H9 (cell line): ENCODE results near the gene KCNMA1. TPM values are rescaled to one million over a fixed set of nuclear protein-coding genes. Genes with fewer than 3 reads are reported as not detected.

Experiments
- DNase-seq: peaks from one replicate; pipeline ENCODE4 v3.0.0-alpha.2; 2017
- H2AFZ ChIP-seq: one replicate; pipeline ENCODE4 v1.6.1; 2013; ENCODE audit warnings: mild to moderate bottlenecking, low read length, control low read depth, moderate library complexity
- H2AK5ac ChIP-seq: 2 replicates; pipeline ENCODE4 v1.6.1; 2013; ENCODE audit warnings: low read length, control low read depth, mixed read lengths; ENCODE audit not compliant: insufficient read length
- H2BK120ac ChIP-seq: one replicate; pipeline ENCODE4 v1.6.1; 2013; ENCODE audit warnings: low read depth, mild to moderate bottlenecking, low read length, control low read depth, inconsistent platforms; ENCODE audit not compliant: poor library complexity, severe bottlenecking
- H2BK12ac ChIP-seq: 2 replicates; pipeline ENCODE4 v1.6.1; 2013; ENCODE audit warnings: low read length, control low read depth, mixed read lengths, low read depth; ENCODE audit not compliant: insufficient read length
- H2BK15ac ChIP-seq: 2 replicates; pipeline ENCODE4 v1.6.1; 2013; ENCODE audit warnings: low read depth, low read length, control low read depth
- H2BK20ac ChIP-seq: one replicate; pipeline ENCODE4 v1.6.1; 2013; ENCODE audit warnings: low read depth, mild to moderate bottlenecking, low read length, control low read depth, inconsistent platforms; ENCODE audit not compliant: poor library complexity, severe bottlenecking
- H2BK5ac ChIP-seq: 2 replicates; pipeline ENCODE4 v1.6.1; 2013; ENCODE audit warnings: low read length, control low read depth, mixed read lengths; ENCODE audit not compliant: insufficient read length
- H3K14ac ChIP-seq: 2 replicates; pipeline ENCODE4 v1.6.1; 2013; ENCODE audit warnings: low read length, control low read depth; ENCODE audit not compliant: insufficient read depth
- H3K18ac ChIP-seq: 2 replicates; pipeline ENCODE4 v1.6.1; 2013; ENCODE audit warnings: low read depth, mild to moderate bottlenecking, mixed read lengths, low read length, control low read depth; ENCODE audit not compliant: insufficient read length
- H3K23ac ChIP-seq: 2 replicates; pipeline ENCODE4 v1.6.1; 2013; ENCODE audit warnings: low read length, control low read depth, mixed read lengths, low read depth; ENCODE audit not compliant: insufficient read length
- H3K23me2 ChIP-seq: 2 replicates; pipeline ENCODE4 v1.6.1; 2013; ENCODE audit warnings: low read depth, mild to moderate bottlenecking, mixed read lengths, low read length, control low read depth; ENCODE audit not compliant: insufficient read length, poor library complexity, severe bottlenecking
- H3K27ac ChIP-seq: 2 replicates; pipeline ENCODE4 v1.5.1; 2013; ENCODE audit warnings: low read length, control low read depth, mixed read lengths, low read depth; ENCODE audit not compliant: insufficient read length
- H3K27me3 ChIP-seq: 2 replicates; pipeline ENCODE4 v1.6.1; 2013; ENCODE audit warnings: low read length, control low read depth, inconsistent platforms; ENCODE audit not compliant: insufficient read depth
- H3K4ac ChIP-seq: 2 replicates; pipeline ENCODE4 v1.6.1; 2013; ENCODE audit warnings: low read depth, mild to moderate bottlenecking, control low read depth, inconsistent platforms, low read length, moderate library complexity
- H3K4me1 ChIP-seq: 2 replicates; pipeline ENCODE4 v1.6.1; 2013; ENCODE audit warnings: low read length, control low read depth, inconsistent platforms; ENCODE audit not compliant: insufficient read depth
- H3K4me2 ChIP-seq: 2 replicates; pipeline ENCODE4 v1.6.1; 2013; ENCODE audit warnings: low read length, control low read depth, mixed read lengths; ENCODE audit not compliant: insufficient read length, insufficient read depth
- H3K56ac ChIP-seq: 2 replicates; pipeline ENCODE4 v1.6.1; 2013; ENCODE audit warnings: low read depth, mild to moderate bottlenecking, mixed read lengths, low read length, control low read depth; ENCODE audit not compliant: insufficient read length
- H3K79me1 ChIP-seq: 2 replicates; pipeline ENCODE4 v1.6.1; 2013; ENCODE audit warnings: low read depth, mild to moderate bottlenecking, moderate library complexity, low read length, control low read depth, inconsistent platforms; ENCODE audit not compliant: insufficient read depth, poor library complexity, severe bottlenecking
- H3K79me2 ChIP-seq: 2 replicates; pipeline ENCODE4 v1.6.1; 2013; ENCODE audit warnings: low read length, control low read depth, inconsistent platforms; ENCODE audit not compliant: insufficient read depth
- H3K9ac ChIP-seq: 2 replicates; pipeline ENCODE4 v1.6.1; 2013; ENCODE audit warnings: low read length, control low read depth, mixed read lengths; ENCODE audit not compliant: insufficient read length; ENCODE audit errors: extremely low read depth
- H3K9me3 ChIP-seq: one replicate; pipeline ENCODE4 v1.6.1; 2013; ENCODE audit warnings: low read depth, low read length, inconsistent platforms; ENCODE audit not compliant: control insufficient read depth
- H3T11ph ChIP-seq: one replicate; pipeline ENCODE4 v1.6.1; 2013; ENCODE audit warnings: mild to moderate bottlenecking, low read length, control low read depth, inconsistent platforms
- H4K20me1 ChIP-seq: one replicate; pipeline ENCODE4 v1.6.1; 2013; ENCODE audit not compliant: control insufficient read depth, insufficient read length, insufficient read depth
- H4K5ac ChIP-seq: 2 replicates; pipeline ENCODE4 v1.6.1; 2013; ENCODE audit warnings: low read depth, mild to moderate bottlenecking, mixed read lengths, low read length, control low read depth; ENCODE audit not compliant: insufficient read length
- H4K8ac ChIP-seq: replicated peaks from 2 replicates; pipeline ENCODE4 v1.6.1; 2013; ENCODE audit warnings: low read length, control low read depth, mixed read lengths, low read depth; ENCODE audit not compliant: insufficient read length
- H4K91ac ChIP-seq: 2 replicates; pipeline ENCODE4 v1.6.1; 2013; ENCODE audit warnings: low read depth, mild to moderate bottlenecking, moderate library complexity, mixed read lengths, low read length, control low read depth; ENCODE audit not compliant: insufficient read length
- H3K27ac Mint-ChIP-seq, 3 experiments: 2 replicates in 2 of 3; 3 replicates in 1 of 3; pipeline ENCODE4 v1.8.0; 2020 to 2021; ENCODE audit warnings: mixed read lengths in 3 of 3, mild to moderate bottlenecking in 1 of 3, moderate library complexity in 1 of 3
- H3K27me3 Mint-ChIP-seq: 2 replicates; pipeline ENCODE4 v1.8.0; 2021; ENCODE audit warnings: low read depth, mild to moderate bottlenecking, moderate library complexity, mixed read lengths
- H3K36me3 Mint-ChIP-seq, 3 experiments: 2 replicates in 2 of 3; 3 replicates in 1 of 3; pipeline ENCODE4 v1.8.0; 2020 to 2021; ENCODE audit warnings: low read depth in 3 of 3, mixed read lengths in 3 of 3; ENCODE audit not compliant: insufficient read depth in 1 of 3
- H3K4me1 Mint-ChIP-seq, 2 experiments: 2 replicates each; pipeline ENCODE4 v1.8.0; 2020; ENCODE audit warnings: mixed read lengths in 2 of 2
- H3K4me3 Mint-ChIP-seq, 2 experiments: 2 replicates in 1 of 2; 3 replicates in 1 of 2; pipeline ENCODE4 v1.8.0; 2020 to 2021; ENCODE audit warnings: mild to moderate bottlenecking in 2 of 2, mixed read lengths in 2 of 2, moderate library complexity in 1 of 2
- H3K9me3 Mint-ChIP-seq, 2 experiments: 2 replicates in 1 of 2; 3 replicates in 1 of 2; pipeline ENCODE4 v1.8.0; 2020; ENCODE audit warnings: mild to moderate bottlenecking in 2 of 2, mixed read lengths in 2 of 2, moderate library complexity in 1 of 2
- WGBS: extraction: QIAGEN DNeasy Blood & Tissue Kit; methylation state at CpG from one replicate; pipeline ENCODE4 v1.1.7; 2013; ENCODE audit warnings: missing lambda C conversion rate, low lambda C conversion rate, mixed read lengths; ENCODE audit not compliant: insufficient read length; ENCODE audit errors: extremely low coverage; 5-methylcytosine and 5-hydroxymethylcytosine counted together
- total RNA-seq: library from RNA; stranded (reverse); gene quantifications from 2 replicates; pipeline ENCODE4 v1.2.1, GENCODE V29; 2021
- TF ChIP-seq, protein P1 (sequence below): fragments of 200-600 bp; sonication (generic); conservative IDR thresholded peaks from 3 replicates; pipeline ENCODE4 v1.8.0; 2021; ENCODE audit warnings: antibody characterized with exemption, mild to moderate bottlenecking

KCNMA1 gene
- total RNA-seq, 1 experiment from 2014 or later = 2.0 TPM

DNA sequence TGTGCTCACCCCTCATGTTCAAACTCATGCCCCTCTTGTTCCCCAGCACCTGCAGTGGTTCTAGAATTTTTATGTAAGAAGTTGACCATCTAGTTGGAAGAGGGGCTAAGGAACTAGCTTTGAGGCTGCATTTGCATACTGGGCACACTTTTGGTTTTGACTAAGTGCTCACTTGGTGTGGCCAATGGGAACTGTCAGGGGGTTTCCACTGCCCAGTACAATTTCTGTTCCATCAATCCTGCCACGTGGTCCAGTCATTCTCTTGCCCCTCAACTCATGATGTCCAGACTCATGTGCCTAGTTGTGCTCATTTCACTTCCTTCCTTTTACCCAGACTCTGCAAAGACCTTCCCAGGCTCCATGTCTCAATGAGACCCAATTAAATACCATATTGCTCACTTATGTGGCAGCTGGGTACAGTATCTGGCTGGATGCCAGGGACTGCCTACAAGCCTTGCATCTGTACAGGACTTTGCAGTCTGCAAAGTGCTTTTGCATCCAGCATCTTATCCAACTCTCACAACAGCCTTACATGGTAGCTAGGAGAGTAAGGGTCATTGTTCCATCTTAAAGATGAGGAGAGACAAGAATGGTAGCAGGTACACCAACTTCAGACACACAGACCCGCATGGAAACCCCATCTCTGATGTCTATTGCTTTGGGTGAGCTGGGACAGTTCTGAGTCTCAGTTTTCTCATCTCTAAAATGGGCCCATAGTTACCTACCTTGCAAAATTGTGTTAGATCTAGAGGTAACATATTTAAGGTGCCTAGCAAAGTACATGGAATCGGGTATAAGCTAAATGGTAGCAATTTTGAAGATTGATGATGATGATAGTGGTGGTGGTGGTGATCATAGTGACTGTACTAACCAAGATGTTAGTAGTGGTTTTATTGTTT is 30.1 kb upstream of the KCNMA1 start:
- no peak overlapping the region for H3K23ac ChIP-seq
- no peak overlapping the region for H3K18ac ChIP-seq
- no peak overlapping the region for H3K9ac ChIP-seq
- no peak overlapping the region for H3K4ac ChIP-seq
- Mint-ChIP-seq H3K9me3 (no peaks in the 10 kb centered on the region), H3K4me1 (peaks cover 12 to 26% of the 10 kb centered on the region in 2 experiments), H3K4me3 (no peak overlapping the region), H3K27ac (no peak overlapping the region), H3K36me3 (no peaks in the 10 kb centered on the region), H3K27me3 (peaks cover 16% of the 10 kb centered on the region)
- no peak overlapping the region for H4K8ac ChIP-seq
- no peak overlapping the region for H2AFZ ChIP-seq
- no peak overlapping the region for H3K14ac ChIP-seq
- no peaks in the 10 kb centered on the region for H3K27me3 ChIP-seq
- TF ChIP-seq, protein P1, sequence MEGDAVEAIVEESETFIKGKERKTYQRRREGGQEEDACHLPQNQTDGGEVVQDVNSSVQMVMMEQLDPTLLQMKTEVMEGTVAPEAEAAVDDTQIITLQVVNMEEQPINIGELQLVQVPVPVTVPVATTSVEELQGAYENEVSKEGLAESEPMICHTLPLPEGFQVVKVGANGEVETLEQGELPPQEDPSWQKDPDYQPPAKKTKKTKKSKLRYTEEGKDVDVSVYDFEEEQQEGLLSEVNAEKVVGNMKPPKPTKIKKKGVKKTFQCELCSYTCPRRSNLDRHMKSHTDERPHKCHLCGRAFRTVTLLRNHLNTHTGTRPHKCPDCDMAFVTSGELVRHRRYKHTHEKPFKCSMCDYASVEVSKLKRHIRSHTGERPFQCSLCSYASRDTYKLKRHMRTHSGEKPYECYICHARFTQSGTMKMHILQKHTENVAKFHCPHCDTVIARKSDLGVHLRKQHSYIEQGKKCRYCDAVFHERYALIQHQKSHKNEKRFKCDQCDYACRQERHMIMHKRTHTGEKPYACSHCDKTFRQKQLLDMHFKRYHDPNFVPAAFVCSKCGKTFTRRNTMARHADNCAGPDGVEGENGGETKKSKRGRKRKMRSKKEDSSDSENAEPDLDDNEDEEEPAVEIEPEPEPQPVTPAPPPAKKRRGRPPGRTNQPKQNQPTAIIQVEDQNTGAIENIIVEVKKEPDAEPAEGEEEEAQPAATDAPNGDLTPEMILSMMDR = no peak
- no peaks in the 10 kb centered on the region for H4K20me1 ChIP-seq
- no peak overlapping the region for H2BK120ac ChIP-seq
- H3K4me2 ChIP-seq = no peak overlapping the region
- no peaks in the 10 kb centered on the region for H3K79me1 ChIP-seq
- no peak overlapping the region for H4K5ac ChIP-seq
- H3K27ac ChIP-seq = no peak overlapping the region
- H2BK5ac ChIP-seq = no peak overlapping the region
- no peaks in the 10 kb centered on the region for H3K9me3 ChIP-seq
- no peak overlapping the region for H2BK20ac ChIP-seq
- H3T11ph ChIP-seq = no peak overlapping the region
- no peak overlapping the region for H2BK12ac ChIP-seq
- DNase-seq = no peak
- H3K56ac ChIP-seq = no peak overlapping the region
- no peaks in the 10 kb centered on the region for H3K23me2 ChIP-seq
- no CpG with 5 or more reads among the region's 3 CpGs for WGBS
- no peak overlapping the region for H4K91ac ChIP-seq
- H2AK5ac ChIP-seq = no peak overlapping the region
- H2BK15ac ChIP-seq = no peak overlapping the region
- H3K4me1 ChIP-seq = no peaks in the 10 kb centered on the region
- no peaks in the 10 kb centered on the region for H3K79me2 ChIP-seq
